Activated naive CD4-positive, alpha-beta T cell treated with anti-CD3 and anti-CD28 coated beads, Interleukin-2, amount 50 U/mL, for 72 hours (primary cell): Measurements from ENCODE around the gene SAA2. TPM values are rescaled to one million over a fixed set of nuclear protein-coding genes. Genes with fewer than 3 reads are reported as not detected.
A peak's percentile ranks its signal among the peaks of the same experiment; 100 is the strongest.
"Not testable (repeated sequence)": the region's sequence is repeated elsewhere in the genome, so short reads cannot be mapped to it uniquely, and the experiment has no call there.

Experiments used
- ATAC-seq, 2 donors: fragments of 150-1000 bp; cut with Tn5 transposase; 2 replicates each; pipeline ENCODE4 v1.10.0; 2021; ENCODE audit warnings: mild to moderate bottlenecking in 2 of 2, moderate library complexity in 2 of 2
- DNase-seq, 2 donors: peaks; one replicate each; pipeline ENCODE4 v3.0.0; 2021 to 2022; ENCODE audit warnings: low spot score in 2 of 2
- H3K27ac Mint-ChIP-seq, 2 donors: one replicate each; pipeline ENCODE4 v1.8.0; 2022; ENCODE audit warnings: mild to moderate bottlenecking in 2 of 2, mixed read lengths in 2 of 2
- H3K36me3 Mint-ChIP-seq, 2 donors: one replicate each; pipeline ENCODE4 v1.8.0; 2022; ENCODE audit warnings: mixed read lengths in 2 of 2
- H3K9me3 Mint-ChIP-seq, 2 donors: one replicate each; pipeline ENCODE4 v1.8.0; 2022; ENCODE audit warnings: mixed read lengths in 2 of 2
- total RNA-seq, 2 donors: library from RNA; stranded (reverse); gene quantifications; one replicate each; pipeline ENCODE4 v1.2.3, GENCODE V29; 2022

The SAA2 gene
- total RNA-seq, 2 donors from 2014 or later, result not detected

- not testable (repeated sequence) for ATAC-seq, H3K36me3 Mint-ChIP-seq, DNase-seq, H3K27ac Mint-ChIP-seq, H3K9me3 Mint-ChIP-seq
These were observed 14.3 kb upstream of the SAA2 start for GRCh38 chr11:18262681-18263350.

- Mint-ChIP-seq H3K36me3 (no peaks in the 10 kb centered on the region), H3K9me3 (no peaks in the 10 kb centered on the region), H3K27ac (no peak overlapping the region)
- ATAC-seq (no peak), DNase-seq (no peak)
These were observed 13.3 kb upstream of the SAA2 start for GRCh38 chr11:18261721-18262120.

- DNase-seq, result no peak
- no peaks in the 10 kb centered on the region for H3K9me3 Mint-ChIP-seq
- no peak for ATAC-seq
- no peak overlapping the region for H3K27ac Mint-ChIP-seq
- H3K36me3 Mint-ChIP-seq, result no peaks in the 10 kb centered on the region
These were observed 10.8 kb upstream of the SAA2 start for GRCh38 chr11:18259259-18259658.

DNA sequence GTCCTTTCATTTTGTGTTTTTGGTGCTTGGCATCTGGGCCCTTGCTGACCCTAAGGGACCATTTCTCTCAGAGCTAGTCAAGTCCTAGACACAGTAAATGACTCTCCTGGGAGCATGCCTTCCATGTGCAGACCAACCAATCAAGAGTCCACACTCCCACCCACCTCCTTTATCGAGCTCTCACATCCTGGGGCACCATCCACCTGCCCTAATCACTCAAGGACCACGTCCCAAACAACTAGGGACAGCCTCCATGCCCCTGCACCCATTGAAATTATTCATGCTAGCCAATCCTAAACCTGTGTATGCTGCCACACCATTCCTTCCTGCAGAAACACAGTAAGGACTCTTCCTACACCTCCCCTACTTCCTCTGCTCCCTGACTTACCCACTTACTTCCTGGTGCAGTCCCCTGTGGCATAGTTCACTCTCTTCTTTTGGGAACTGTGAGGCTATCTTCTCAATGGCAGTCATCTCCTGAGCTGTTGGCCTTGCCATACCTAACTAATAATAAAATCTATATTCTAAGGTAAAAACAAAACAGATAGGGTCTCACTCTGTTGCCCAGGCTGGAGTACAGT is 6.4 kb upstream of the SAA2 start:
- Mint-ChIP-seq H3K9me3 (no peaks in the 10 kb centered on the region), H3K27ac (no peak overlapping the region), H3K36me3 (no peaks in the 10 kb centered on the region)
- ATAC-seq (no peak), DNase-seq (no peak)

GRCh38 chr11:18253778-18254338 is 5.4 kb upstream of the SAA2 start:
- DNase-seq (no peak), ATAC-seq (no peak)
- Mint-ChIP-seq H3K9me3 (no peaks in the 10 kb centered on the region), H3K36me3 (no peaks in the 10 kb centered on the region), H3K27ac (no peak overlapping the region)

DNA sequence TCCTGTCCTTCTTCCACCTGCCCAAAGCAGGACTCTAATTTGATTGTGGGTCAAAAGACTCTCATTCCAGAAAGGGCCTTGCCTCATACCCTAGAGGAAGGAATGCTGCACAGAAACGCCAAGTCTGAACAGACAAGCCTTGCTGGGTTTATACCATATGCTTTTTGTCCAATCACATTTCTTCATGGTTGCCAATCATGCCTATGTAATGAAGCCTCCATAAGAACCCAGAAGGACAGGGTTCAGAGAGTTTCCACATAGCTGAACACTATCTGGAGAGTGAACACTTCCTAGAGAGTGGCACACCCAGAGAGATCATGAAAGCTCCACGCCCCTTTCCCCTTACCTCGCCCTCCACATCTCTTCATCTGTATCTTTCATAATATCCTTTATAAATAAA is 4.8 kb upstream of the SAA2 start:
- no peak for ATAC-seq
- Mint-ChIP-seq H3K27ac (no peak overlapping the region), H3K9me3 (no peaks in the 10 kb centered on the region), H3K36me3 (no peaks in the 10 kb centered on the region)
- DNase-seq, result no peak

- H3K9me3 Mint-ChIP-seq, H3K36me3 Mint-ChIP-seq, DNase-seq: not testable (repeated sequence)
- H3K27ac Mint-ChIP-seq, result peak overlapping the region; percentile 84 to 93
- ATAC-seq, result peak in 1 of 2 donors; percentile 50
These were observed 1.3 kb downstream of the SAA2 start for GRCh38 chr11:18247191-18247581.

DNA sequence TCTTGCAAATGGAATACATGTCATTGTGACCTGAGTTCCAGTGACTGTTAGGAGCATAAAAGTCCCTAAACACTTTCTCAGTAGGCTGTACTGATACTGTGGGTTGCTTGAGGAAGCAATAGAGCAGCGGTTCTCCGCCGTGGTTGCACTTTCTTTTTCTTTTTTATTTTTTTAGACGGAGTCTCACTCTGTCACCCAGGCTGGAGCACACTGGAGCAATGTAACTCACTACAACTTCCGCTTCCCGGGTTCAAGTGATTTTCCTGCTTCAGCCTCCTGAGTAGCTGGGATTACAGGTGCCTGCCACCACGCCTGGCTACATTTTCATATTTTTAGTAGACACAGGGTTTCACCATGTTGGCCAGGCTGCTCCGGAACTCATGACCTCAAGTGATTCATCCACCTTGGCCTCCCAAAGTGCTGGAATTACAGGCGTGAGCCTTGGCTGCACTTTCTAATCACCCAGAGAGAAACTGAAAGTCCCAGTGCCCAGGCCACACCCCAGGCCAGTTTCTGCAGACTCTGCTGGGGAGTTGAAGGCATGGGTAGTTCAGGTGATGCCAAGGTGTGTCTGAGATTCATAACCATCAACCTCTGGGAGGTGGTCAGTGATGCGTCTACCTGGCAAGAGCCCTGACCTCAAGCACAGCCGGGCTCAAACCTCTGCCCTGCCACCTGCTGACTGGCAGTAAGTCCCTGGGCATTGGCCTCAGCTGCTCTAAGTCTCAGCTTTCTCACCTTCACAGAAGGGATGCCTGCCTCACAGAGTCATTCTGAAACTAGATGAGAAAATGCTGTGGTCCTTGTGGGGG is 1.9 kb downstream of the SAA2 start:
- not testable (repeated sequence) for H3K9me3 Mint-ChIP-seq, H3K36me3 Mint-ChIP-seq
- ATAC-seq (peak; percentile 75 to 82), DNase-seq (peak in 1 of 2 donors; percentile 20)
- peak overlapping the region; percentile 84 to 93 for H3K27ac Mint-ChIP-seq

- Mint-ChIP-seq H3K27ac (peak overlapping the region in 1 of 2 donors; percentile 84), H3K9me3 (no peaks in the 10 kb centered on the region), H3K36me3 (no peaks in the 10 kb centered on the region)
- DNase-seq (no peak), ATAC-seq (no peak)
These were observed 3.1 kb downstream of the SAA2 start for GRCh38 chr11:18245396-18245795.

- Mint-ChIP-seq H3K9me3 (no peaks in the 10 kb centered on the region), H3K36me3 (no peaks in the 10 kb centered on the region), H3K27ac (peak overlapping the region in 1 of 2 donors; percentile 63)
- peak; percentile 30 to 36 for ATAC-seq
- DNase-seq, result peak in 1 of 2 donors; percentile 81
These were observed 4.6 kb downstream of the SAA2 start for GRCh38 chr11:18243783-18244362.

DNA sequence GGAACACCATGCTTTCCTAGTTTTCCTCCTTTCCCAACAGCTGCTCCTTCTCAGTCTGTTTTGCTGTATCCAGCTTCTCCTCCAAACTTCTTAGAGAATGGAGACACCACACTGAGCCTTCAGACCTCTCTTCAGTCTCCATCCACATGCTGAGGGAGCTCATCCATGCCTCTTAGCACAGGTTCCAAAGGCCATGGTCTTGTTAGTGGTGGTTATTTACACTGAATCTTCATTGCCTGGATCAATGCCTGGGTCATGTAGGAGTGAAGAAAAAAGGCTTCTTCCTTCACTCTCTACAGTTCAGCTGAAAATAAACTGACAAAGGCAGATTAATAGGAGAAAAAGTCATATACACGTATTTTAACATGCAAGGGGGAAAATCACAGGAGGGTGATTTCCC is 8.8 kb downstream of the SAA2 start:
- no peak overlapping the region for H3K27ac Mint-ChIP-seq
- DNase-seq, result no peak
- ATAC-seq, result no peak

GRCh38 chr11:18236664-18237356 is 11.7 kb downstream of the SAA2 start, which contains the start of gene SAA4:
TSS of gene SAA4 (minus strand) at chr11:18236802. CDS start at chr11:18235926, 876 bp downstream.
- ATAC-seq (no peak), DNase-seq (no peak)
- H3K27ac Mint-ChIP-seq, result no peak within 1 kb of the TSS
- H3K36me3 Mint-ChIP-seq, result no peaks in the 10 kb centered on the region
- H3K9me3 Mint-ChIP-seq, result no peaks in the 10 kb centered on the region

More for the DNA sequence above, 8.8 kb downstream of the SAA2 start:
- no peaks in the 10 kb centered on the region for H3K36me3 Mint-ChIP-seq
- no peaks in the 10 kb centered on the region for H3K9me3 Mint-ChIP-seq

- no peak overlapping the region for H3K27ac Mint-ChIP-seq
These were observed 12.8 kb downstream of the SAA2 start for GRCh38 chr11:18235394-18236334.

GRCh38 chr11:18233912-18234311 is 14.6 kb downstream of the SAA2 start:
- Mint-ChIP-seq H3K36me3 (no peaks in the 10 kb centered on the region), H3K27ac (no peak overlapping the region), H3K9me3 (no peaks in the 10 kb centered on the region)
- ATAC-seq, result no peak
- no peak for DNase-seq

More at GRCh38 chr11:18235394-18236334, 12.8 kb downstream of the SAA2 start:
- ATAC-seq (no peak), DNase-seq (no peak)
- Mint-ChIP-seq H3K36me3 (no peaks in the 10 kb centered on the region), H3K9me3 (no peaks in the 10 kb centered on the region)

DNA sequence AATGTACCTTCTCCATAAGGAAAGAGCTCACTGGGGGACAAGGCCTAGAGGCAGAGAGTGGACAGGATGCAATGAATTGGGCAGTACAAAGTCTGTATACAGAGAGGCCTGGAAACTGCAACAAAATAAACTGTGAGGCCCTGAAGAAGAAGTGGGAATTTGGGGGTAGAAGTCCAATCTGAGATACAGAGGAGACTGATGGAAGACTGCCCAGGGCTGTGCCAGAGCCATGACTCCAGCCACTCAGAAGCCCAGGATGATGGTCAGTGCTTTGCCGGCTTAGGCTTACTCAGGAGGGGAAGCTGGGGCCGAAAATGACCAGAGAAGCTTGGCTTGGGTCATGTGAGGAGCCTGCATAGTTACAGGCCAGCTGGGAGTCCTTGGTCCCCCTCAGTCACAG is 17.6 kb downstream of the SAA2 start:
- H3K9me3 Mint-ChIP-seq, result no peaks in the 10 kb centered on the region
- no peaks in the 10 kb centered on the region for H3K36me3 Mint-ChIP-seq
- no peak for DNase-seq
- ATAC-seq, result no peak
- no peak overlapping the region for H3K27ac Mint-ChIP-seq
